Activated CD8-positive, alpha-beta T cell treated with anti-CD3 and anti-CD28 coated beads for 36 hours (primary cell): ENCODE measurements around the gene DPYD. TPM values are rescaled to one million over a fixed set of nuclear protein-coding genes. Genes with fewer than 3 reads are reported as not detected.

ENCODE experiments used
- ATAC-seq: fragments of 200-7000 bp; cut with Tn5 transposase; one replicate; pipeline ENCODE4 v1.10.0; 2021; ENCODE audit warnings: mild to moderate bottlenecking, moderate library complexity
- CTCF ChIA-PET: fragments of 350-600 bp; sonication (Branson Sonifier 250); formaldehyde crosslinking; loops from one replicate; lab custom pipeline; 2021; ENCODE audit warnings: antibody characterized with exemption; lab: Charles Lee
- POLR2A ChIA-PET: fragments of 350-600 bp; sonication (Branson Sonifier 250); formaldehyde crosslinking; loops from one replicate; lab custom pipeline; 2021; ENCODE audit warnings: antibody characterized with exemption; lab: Charles Lee
- DNase-seq: peaks from one replicate; pipeline ENCODE4 v3.0.0-alpha.2; 2020
- H3K27ac Mint-ChIP-seq: one replicate; pipeline ENCODE4 v1.8.0; 2021; ENCODE audit warnings: mild to moderate bottlenecking, mixed read lengths
- H3K27me3 Mint-ChIP-seq: one replicate; pipeline ENCODE4 v1.8.0; 2021; ENCODE audit warnings: mixed read lengths
- H3K36me3 Mint-ChIP-seq: one replicate; pipeline ENCODE4 v1.8.0; 2021; ENCODE audit warnings: low read depth, mixed read lengths
- H3K4me1 Mint-ChIP-seq: one replicate; pipeline ENCODE4 v1.8.0; 2021; ENCODE audit warnings: low read depth, mixed read lengths
- H3K4me3 Mint-ChIP-seq: one replicate; pipeline ENCODE4 v1.8.0; 2021; ENCODE audit warnings: mild to moderate bottlenecking, moderate library complexity, mixed read lengths
- H3K9me3 Mint-ChIP-seq: one replicate; pipeline ENCODE4 v1.8.0; 2021; ENCODE audit warnings: mixed read lengths
- intact Hi-C: fragments of 100-400 bp; cut with micrococcal nuclease; formaldehyde crosslinking; loops from one replicate; pipeline ENCODE4 v1.10.0; 2022
- total RNA-seq, 2 experiments: library from RNA; stranded (reverse); gene quantifications; one replicate each; pipeline ENCODE4 v1.2.3, GENCODE V29; 2021
- TF ChIP-seq, protein P1 (sequence below): fragments of 200-600 bp; IDR thresholded peaks from one replicate; pipeline ENCODE4 v1.8.0; 2022; ENCODE audit warnings: antibody characterized with exemption, mild to moderate bottlenecking

DPYD gene
- 10 to 100 TPM; 10.7 to 10.8 TPM for total RNA-seq

DNA sequence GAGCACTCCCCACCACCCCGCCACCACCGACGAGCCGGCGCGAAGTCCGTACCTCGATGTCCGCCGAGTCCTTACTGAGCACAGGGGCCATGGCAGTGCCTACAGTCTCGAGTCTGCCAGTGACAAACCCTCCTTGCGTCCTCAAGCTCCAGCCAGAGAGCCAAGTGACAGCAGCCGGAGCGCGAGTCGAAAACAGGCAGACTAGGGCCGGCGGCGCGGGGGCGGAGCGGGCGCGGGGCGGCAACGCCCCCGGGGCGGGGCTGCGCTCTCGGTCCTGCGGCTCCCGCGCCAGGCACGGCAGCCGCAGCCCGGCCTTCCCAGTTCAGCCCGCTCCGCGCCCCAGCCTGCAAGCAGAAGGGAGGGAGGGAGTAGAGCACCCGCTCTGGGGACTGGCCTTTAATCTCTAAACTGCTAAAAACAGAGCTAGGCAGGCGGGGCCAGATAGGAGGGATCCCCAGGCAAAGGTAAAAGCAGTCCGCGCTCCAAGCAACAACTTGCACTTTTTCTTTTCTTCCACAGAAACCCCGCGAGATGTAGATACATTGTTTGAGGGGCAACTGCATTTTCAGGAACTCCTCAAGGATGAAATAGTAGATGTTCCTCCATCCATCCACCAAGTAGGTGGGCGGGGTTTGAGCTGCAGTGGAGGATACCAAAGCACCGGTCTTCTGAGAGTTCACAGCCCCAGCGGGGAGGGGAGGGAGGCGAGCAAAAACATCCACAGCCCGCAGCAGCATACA lies at the start of gene DPYD:
TSS of gene DPYD (minus strand) at position 203 of the 740 bp plus-strand sequence. CDS start at position 91, 112 bp downstream.
- DNase-seq = peak; percentile 91
- H3K27me3 Mint-ChIP-seq = no peaks in the 10 kb centered on the region
- peak within 1 kb of the TSS; percentile 86 for H3K4me3 Mint-ChIP-seq
- H3K27ac Mint-ChIP-seq = peak within 1 kb of the TSS; percentile 93
- no peaks in the 10 kb centered on the region for H3K36me3 Mint-ChIP-seq
- H3K9me3 Mint-ChIP-seq = no peaks in the 10 kb centered on the region
- TF ChIP-seq, protein P1, sequence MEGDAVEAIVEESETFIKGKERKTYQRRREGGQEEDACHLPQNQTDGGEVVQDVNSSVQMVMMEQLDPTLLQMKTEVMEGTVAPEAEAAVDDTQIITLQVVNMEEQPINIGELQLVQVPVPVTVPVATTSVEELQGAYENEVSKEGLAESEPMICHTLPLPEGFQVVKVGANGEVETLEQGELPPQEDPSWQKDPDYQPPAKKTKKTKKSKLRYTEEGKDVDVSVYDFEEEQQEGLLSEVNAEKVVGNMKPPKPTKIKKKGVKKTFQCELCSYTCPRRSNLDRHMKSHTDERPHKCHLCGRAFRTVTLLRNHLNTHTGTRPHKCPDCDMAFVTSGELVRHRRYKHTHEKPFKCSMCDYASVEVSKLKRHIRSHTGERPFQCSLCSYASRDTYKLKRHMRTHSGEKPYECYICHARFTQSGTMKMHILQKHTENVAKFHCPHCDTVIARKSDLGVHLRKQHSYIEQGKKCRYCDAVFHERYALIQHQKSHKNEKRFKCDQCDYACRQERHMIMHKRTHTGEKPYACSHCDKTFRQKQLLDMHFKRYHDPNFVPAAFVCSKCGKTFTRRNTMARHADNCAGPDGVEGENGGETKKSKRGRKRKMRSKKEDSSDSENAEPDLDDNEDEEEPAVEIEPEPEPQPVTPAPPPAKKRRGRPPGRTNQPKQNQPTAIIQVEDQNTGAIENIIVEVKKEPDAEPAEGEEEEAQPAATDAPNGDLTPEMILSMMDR = no peak
- ChIA-PET CTCF (interaction anchor here (0.8 to 2.0 kb wide), 3 partner anchors 11 to 127 kb away, joined by 3 to 5 read pairs (median 4); no protein-coding TSS in a partner anchor), POLR2A (interaction anchor here (0.6 to 1.6 kb wide), 9 partner anchors 10 to 229 kb away, joined by 3 to 8 read pairs (median 4); no protein-coding TSS in a partner anchor)
- intact Hi-C loops = loop anchor here (5.0 kb wide), 1 partner anchor 126 kb away; no protein-coding TSS in a partner anchor
- H3K4me1 Mint-ChIP-seq = peaks cover 47% of the 10 kb centered on the region
- ATAC-seq = peak; percentile 84

DNA sequence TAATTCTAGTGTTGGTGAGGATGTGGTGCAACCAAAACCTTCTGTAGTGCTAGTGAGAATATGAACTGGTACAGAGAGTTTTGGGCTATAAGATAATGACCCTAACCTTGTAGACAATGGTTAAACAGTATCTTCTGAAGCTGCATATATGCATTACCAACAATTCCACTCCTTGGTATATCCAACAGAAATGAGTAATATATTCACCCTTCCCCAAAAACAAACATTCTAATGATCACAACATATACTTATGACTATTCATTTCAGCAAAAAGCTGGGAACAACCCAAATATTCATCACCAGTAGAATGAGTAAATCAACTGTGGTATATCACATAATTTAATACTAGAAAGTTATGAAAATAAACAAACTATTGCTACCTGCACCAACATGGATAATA lies 39.6 kb upstream of the DPYD start:
- no peaks in the 10 kb centered on the region for H3K4me1 Mint-ChIP-seq
- DNase-seq (no peak), ATAC-seq (no peak)
- ChIA-PET POLR2A (no interaction called here), CTCF (no interaction called here)
- H3K4me3 Mint-ChIP-seq = no peak overlapping the region
- no peaks in the 10 kb centered on the region for H3K27me3 Mint-ChIP-seq
- H3K36me3 Mint-ChIP-seq = no peaks in the 10 kb centered on the region
- TF ChIP-seq, protein P1 = no peak
- intact Hi-C loops = no loop called here
- no peaks in the 10 kb centered on the region for H3K9me3 Mint-ChIP-seq
- H3K27ac Mint-ChIP-seq = no peak overlapping the region

DNA sequence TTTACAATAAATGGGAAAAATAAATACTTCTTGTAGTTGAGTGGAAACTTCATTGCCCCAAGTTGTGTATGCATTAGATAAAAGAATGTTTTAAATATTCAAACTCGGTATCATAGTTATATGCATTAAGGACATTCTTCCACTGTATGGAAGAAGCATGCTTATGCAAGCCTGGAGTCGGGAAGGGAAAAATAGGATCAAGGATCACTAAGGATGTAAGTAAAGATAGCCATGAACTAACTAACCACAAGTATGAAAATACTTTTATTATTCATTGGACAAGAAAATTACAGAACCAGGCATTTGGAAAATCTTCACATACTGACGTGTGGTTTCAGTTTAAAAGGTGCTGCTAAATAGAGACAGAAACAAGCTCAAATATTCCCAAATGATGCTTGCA lies 26.9 kb upstream of the DPYD start:
- H3K36me3 Mint-ChIP-seq = no peaks in the 10 kb centered on the region
- TF ChIP-seq, protein P1 = no peak
- CTCF ChIA-PET = no interaction called here
- intact Hi-C loops = no loop called here
- peaks cover 10% of the 10 kb centered on the region for H3K4me1 Mint-ChIP-seq
- H3K27me3 Mint-ChIP-seq = no peaks in the 10 kb centered on the region
- no peak overlapping the region for H3K27ac Mint-ChIP-seq
- POLR2A ChIA-PET = no interaction called here
- H3K9me3 Mint-ChIP-seq = no peaks in the 10 kb centered on the region
- ATAC-seq = no peak
- DNase-seq = no peak
- no peak overlapping the region for H3K4me3 Mint-ChIP-seq

DNA sequence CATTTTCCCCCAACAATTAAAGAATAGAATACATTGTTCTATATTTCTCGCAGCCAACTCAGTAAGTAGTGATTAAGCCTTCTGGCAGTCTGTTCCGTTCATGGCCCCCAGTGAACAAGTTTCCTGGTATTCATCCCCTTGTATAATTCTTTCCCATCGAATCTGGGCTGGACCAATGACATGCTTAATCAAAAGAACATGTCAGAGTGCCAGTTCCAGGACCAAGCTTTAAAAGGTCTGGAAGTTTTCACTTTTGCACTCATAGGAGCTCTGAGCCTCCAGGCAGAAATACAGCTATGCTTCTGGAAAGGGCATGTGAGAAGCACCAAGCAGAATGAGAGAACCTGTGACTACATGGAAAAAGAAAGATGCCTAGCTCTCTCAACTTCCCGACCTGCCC lies 22.5 kb upstream of the DPYD start:
- no peak overlapping the region for H3K27ac Mint-ChIP-seq
- POLR2A ChIA-PET = no interaction called here
- peaks cover 25% of the 10 kb centered on the region for H3K4me1 Mint-ChIP-seq
- DNase-seq (no peak), ATAC-seq (no peak)
- TF ChIP-seq, protein P1 = no peak
- no peaks in the 10 kb centered on the region for H3K9me3 Mint-ChIP-seq
- no peaks in the 10 kb centered on the region for H3K36me3 Mint-ChIP-seq
- H3K27me3 Mint-ChIP-seq = no peaks in the 10 kb centered on the region
- intact Hi-C loops = no loop called here
- CTCF ChIA-PET = no interaction called here
- H3K4me3 Mint-ChIP-seq = no peak overlapping the region
